ENCODE data around the gene TEFM.
"Not testable (repeated sequence)": the region's sequence is repeated elsewhere in the genome, so short reads cannot be mapped to it uniquely, and the experiment has no call there.

TEFM gene

DNA sequence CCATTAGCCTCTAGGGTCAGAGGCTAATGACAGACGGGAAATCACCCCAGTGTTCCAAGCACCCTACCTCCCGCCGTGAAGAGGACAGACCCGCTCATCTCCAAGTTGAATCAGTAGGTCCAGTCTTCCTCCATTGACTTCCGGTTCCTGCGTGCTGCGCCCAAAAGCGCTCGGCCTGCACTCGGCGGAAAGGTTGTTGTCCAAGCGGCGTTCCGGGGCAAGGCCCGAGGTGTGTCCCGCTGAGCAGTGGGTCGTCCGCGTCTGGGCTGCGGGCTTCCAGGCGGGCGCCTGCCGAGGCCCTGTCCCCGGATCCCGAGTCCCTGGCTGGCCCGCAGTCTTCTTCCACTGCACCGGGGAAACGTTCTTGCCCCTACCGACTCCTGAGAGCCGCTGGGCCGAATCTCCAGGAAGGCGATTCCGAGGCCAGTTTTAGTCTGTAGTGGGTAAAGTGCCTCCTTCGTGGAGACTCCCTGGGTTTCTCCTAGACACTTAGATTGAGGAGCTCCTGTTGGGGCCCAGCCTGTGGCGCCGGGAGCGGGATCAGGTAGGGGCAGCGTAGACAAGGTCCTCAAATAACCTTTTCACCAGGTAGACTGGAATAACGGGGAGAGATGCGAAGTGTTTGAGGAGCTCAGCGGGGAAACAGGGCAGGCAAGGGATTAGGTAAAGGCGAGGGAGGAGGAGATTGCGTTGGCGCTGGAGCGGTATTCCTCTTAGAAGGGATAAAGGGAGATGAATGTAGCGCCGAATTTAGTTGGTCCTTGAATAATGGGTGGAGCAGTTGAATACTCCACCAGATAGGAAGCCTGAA, at the start of gene TEFM:
Gene TEFM (minus strand): TSS at position 138 of the 811 bp plus-strand sequence. CDS start 40 bp downstream, at position 98.
- peak; percentile 89 for DNase-seq (ENCODE audit: low spot score)

- peak; percentile 74 for DNase-seq (ENCODE audit: low spot score)
Measured at GRCh38 chr17:30954046-30954830, 48.2 kb upstream of the TEFM start.

DNA sequence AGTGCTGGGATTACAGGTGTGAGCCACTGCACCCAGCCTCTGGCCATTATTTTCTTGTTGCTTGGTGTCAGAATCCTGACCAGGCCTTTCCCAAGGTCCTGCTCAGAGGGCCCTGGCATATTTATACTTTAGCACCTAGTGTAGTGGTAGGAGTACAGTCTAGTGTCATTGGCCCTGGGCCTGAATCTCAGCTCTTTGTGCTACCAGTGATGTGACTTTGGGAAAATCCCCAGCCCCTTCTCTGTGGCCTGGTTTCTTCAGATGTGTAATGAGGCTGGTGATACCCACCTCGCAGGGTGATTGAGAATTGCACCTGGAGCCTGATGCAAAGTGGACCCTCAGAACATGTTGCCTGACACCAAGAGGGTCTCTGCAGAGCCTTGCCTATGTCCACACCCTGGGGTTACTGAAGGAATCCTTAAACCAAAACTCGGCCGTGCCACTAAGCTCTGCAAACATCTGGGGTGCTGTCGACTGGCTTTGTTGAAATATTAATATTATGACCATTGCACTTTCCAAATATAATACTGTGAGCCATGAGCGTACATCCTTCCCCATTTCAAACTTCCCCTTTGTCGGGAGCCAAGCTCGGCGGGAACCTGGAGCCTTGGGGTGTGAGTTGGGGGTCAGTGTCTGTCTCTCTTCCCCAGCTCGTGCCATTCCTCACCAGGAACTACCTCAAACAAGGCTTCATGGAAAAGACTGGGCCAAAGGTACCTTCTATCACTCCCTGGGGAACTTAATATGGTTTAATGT, 46.8 kb upstream of the TEFM start:
- no peak for DNase-seq (ENCODE audit: low spot score)

DNA sequence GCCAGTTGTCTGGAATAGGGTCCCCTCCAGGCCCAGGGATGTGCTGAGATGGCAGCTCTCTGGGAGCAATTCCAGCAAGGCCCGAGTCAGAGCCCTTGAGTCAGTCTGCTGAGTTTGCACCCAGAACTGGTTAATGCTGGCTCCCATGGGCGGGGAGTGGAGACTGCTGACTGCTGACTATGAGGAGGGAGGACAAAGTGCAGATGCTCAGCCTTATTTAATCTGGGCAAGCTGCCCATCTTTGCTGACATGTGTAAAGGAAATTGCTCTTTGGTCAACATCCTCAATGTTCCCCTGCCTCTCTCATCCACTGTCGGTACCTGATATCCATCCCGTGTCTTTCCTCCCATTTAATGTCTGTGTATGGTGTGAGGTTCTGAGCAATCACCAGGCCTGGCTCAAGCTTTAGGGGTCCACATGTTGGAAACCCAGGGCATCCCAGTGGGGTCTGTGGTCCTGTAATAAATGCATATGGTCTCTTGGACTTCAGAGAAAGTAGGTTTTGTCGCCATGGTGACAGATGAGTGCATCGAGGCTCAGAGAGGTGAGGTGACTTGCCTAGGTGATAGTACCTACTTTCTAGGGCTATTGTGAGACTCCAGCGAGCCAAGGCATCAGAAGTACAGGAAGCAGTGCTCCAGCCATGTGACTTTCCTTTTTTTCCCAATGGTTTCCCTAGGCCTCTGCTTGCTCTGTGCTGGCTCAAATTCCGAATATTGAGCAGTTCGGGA, 44.8 kb upstream of the TEFM start:
- peak; percentile 94 for DNase-seq (ENCODE audit: low spot score)

- DNase-seq (ENCODE audit: low spot score): no peak
Measured at GRCh38 chr17:30950189-30950588, 44.2 kb upstream of the TEFM start.

DNA sequence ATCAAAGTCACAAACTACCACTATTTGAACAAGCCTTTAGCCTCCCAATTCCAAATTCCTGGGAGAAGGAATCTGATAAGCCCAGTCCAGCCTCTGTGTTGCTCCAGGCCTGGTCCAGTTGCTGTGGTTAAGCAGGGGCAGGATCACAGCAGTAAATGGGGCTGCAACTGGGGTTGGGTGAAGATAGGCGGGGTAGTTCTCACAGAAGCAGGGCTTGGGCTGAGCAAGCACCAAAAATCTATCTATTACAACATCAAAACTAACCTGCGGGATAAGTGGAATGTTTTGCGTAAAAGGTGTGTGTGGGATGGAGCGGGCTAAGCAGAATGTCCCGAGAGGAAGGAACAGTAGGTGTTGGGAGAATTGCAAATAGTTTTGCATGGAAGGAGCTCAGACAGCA, 41.8 kb upstream of the TEFM start:
- no peak for DNase-seq (ENCODE audit: low spot score)

DNA sequence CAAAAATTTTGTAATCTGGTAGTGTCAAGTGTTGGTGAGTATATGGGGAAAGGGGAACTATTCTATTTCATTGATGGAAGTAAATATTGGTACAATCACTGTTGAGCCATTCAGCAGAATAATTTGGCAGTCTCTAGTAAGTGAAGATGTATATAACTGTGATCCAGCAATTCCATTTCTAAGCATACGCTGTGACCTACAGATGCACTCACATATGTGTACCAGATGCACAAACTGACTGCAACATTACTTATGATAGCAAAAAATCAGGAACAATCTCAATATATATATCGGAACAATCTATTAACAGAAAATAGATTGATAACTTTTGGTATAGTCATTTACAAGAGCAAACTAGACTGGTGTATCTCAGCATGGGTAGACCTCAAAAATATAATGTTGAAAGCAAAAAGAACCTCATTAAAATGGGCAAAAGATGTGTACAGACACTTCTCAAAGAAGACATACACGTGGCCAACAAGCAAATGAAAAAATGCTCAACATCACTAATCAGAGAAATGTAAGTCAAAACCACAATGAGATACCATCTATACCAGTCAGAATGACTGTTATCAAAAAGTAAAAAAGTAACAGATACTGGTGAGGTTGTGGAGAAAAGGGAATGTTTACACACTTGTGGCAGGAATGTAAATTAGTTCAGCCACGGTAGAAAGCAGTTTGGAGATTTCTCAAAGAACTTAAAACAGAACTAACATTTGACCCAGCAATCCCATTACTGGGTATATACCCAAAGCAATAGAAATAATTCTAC, 36.5 kb upstream of the TEFM start:
- no peak for DNase-seq (ENCODE audit: low spot score)

DNA sequence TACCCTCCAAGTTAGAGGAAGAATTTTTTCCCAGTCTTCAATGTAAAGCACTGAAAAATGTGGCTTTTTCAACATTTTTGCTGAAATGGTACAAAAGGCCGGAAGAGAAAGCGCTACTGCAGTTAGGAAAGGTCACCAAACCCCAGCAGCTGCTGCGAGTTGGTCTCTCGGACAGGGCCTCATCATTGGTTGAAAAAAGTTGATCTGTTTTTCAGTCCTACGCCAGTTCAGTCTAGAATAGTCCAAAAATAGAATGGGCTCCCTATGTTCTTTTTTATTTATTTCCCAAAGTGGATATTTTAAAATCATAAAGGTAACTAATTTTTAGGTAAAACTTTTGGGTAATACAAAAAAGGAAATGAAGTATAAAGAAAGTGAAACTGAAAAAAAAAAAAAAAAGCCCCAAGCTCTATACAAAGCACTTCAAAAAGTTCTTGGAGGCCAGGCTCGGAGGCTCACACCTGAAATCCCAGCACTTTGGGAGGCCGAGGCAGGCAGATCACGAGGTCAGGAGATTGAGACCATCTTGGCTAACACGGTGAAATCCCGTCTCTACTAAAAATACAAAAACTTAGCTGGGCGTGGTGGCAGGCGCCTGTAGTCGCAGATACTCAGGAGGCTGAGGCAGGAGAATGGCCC, 33.1 kb upstream of the TEFM start:
- DNase-seq (ENCODE audit: low spot score): peak; percentile 37

DNA sequence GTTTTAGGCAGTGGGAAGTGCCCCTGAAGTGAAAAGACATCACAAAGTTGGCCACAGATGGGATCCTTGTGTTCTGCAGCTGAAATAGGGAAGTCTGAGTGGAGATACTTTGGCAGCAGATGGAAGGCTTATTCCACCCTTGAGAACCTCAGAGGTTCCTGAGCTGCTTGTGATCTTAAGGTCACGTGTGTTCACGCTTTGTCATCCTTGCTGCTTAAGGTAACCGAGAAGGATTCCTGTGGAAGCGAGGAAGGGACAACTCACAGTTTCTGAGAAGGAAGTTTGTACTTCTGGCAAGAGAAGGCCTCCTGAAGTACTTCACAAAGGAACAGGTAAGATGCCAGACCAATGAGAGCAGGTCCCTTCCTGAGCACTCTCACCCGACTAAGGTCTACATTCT, 27.9 kb upstream of the TEFM start:
- no peak for DNase-seq (ENCODE audit: low spot score)

GRCh38 chr17:30931582-30931981, 25.5 kb upstream of the TEFM start:
- DNase-seq (ENCODE audit: low spot score): not testable (repeated sequence)

DNA sequence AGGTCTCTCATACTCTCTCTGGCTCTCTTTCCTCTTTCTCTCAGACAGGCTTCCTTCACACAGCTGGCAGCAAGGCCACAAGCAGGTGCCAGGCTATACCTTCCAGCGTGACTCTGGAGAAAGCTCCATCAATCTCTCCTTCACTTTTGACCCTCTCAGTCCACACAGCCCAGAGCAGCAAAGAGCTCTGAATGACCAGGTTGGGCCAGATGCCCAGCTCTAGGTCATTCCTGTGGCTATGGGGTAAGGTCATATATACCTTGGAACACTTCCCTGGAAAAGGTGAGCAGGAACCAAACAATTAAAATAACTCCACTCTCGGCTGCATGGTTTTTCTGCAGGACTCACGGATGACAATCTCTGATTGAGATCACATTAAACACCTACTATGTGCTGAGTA, 24.5 kb upstream of the TEFM start:
- DNase-seq (ENCODE audit: low spot score): no peak

DNA sequence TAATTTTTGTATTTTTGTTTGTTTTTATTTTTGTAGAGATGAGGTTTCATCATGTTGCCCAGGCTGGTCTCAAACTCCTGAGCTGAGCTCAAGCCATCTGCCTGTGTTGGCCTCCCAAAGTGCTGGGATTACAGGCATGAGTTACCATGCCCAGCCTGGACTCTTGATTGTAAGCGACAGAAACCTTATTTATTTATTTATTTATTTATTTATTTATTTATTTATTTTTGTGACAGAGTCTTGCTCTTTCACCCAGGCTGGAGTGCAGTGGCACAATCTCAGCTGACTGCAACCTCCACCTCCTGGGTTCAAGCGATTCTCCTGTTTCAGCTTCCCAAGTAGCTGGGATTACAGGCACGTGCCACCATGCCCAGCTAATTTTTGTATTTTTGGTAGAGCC, 23.8 kb upstream of the TEFM start:
- not testable (repeated sequence) for DNase-seq (ENCODE audit: low spot score)

GRCh38 chr17:30929081-30929633, 23.1 kb upstream of the TEFM start:
- no peak for DNase-seq (ENCODE audit: low spot score)

DNA sequence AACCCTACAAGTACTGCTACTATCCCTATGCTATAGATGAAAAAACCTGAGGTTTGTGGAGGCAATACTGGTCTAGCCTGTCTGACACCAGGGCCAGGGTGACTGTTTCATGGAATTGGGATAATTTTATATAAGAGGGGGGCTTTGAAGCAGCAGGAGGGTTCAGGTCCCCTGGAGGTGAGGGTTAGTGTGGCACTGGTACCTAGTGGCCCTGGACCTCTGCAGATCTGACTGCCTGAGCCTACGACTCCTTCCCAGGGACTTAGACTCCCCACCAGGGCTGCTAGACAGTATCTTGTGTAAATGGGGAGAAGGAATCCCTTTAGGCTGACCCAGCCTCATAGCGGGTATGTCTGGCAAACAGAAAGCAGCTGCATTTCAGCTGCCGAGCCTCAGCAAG, 22.5 kb upstream of the TEFM start:
- no peak for DNase-seq (ENCODE audit: low spot score)

GRCh38 chr17:30927756-30928155, 21.7 kb upstream of the TEFM start:
- DNase-seq (ENCODE audit: low spot score): no peak

DNA sequence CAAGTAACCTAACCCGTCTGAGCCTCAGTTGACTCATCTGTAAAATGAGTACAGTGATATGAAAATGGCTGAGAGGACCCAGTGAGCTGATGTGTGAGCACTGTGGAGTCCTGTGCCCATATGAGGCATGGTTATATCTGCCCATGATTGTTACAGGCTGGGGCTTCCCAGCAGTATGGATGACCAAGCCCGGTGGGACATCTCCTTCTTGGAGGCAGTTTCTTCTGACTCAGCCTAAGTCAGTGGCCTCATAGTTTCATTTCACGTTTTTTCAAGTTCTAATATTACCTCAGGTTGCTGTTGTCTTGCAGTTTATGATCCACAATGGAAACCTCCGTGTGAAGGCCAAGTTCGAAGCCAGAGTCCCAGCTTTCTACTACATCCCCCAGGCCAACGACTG, 20.5 kb upstream of the TEFM start:
- no peak for DNase-seq (ENCODE audit: low spot score)

DNA sequence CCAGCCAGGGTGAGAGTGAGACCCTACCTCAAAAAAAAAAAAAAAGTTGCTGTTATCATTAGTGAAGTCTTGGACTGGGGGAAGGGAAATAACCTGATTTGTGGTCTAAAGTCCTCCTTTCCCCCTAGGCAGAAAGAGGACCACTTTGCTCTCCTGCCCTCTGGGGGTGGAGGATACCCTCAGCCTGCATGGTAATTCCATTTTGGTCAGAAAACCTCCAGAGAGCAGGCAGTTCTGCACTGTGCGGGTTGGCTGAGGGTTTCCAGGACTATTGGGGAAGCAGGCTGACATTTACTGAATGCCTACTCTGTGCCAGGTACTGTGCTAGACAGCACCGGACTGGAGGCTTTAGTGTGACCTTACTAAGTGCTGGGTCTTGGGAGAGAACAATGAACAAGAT, 18.3 kb upstream of the TEFM start:
- no peak for DNase-seq (ENCODE audit: low spot score)

GRCh38 chr17:30922235-30923030, 16.4 kb upstream of the TEFM start:
- DNase-seq (ENCODE audit: low spot score): peak; percentile 47

GRCh38 chr17:30921544-30922196, 15.6 kb upstream of the TEFM start, which contains the start of gene ADAP2:
Gene ADAP2 (plus strand): TSS chr17:30921945. CDS start chr17:30922015, 70 bp downstream.
- peak; percentile 28 for DNase-seq (ENCODE audit: low spot score)
